ENCODE measurements around the gene INTS15.

INTS15 gene

DNA sequence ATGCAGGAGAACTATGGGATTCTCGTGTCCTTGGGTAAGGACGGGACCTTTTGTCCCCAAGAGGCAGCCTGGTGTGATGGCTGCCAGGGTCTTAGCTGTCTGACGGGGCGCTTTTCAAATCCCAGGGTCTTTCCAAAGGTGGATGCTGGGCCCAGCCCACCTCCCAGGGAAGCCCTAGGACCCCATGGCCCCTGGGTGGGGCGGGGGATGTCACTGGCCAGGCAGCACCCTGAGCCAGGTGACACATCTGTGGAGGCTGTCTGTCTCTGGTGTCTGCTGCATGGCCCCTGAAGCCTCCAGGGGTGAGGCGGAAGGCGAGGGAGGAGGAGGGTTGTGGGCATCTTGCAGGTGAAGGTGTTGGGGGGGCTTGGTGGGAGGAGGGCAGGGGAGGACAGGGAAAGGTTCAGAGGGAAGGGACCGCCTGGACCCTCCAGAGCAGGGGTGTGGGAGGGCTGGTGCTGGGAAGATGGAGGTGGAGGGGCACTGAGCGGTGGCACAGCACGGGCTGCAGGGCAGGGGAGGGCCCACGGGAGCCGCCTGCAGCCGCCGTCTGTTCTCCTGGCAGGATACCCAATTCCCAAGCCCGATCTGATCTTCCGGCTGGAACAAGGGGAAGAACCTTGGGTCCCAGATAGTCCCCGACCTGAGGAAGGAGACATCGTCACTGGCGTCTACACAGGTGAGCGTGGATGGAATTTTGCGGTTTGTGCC lies 54.2 kb downstream of the INTS15 start:
- DNase-seq = no peak

DNA sequence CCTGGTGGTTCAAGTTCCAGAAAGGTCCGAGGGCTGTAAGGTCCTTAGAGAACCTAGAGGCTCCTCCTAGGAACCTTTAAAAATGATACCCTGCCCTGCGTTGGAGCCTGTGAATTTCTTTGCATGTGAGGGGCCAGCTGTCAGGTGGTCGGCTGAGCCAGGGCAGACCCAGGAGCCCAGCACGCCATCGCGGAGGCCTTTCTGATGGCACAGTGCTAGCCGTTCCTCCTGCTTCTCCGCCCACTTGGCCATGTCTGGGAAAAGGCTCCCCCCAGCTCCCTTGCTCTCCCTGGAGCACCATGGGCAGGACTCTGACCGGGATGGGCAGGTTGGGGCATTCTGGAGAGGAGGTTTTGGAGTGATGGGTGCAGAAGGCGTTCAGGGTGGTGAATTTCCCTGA lies 54.9 kb downstream of the INTS15 start:
- DNase-seq = no peak

DNA sequence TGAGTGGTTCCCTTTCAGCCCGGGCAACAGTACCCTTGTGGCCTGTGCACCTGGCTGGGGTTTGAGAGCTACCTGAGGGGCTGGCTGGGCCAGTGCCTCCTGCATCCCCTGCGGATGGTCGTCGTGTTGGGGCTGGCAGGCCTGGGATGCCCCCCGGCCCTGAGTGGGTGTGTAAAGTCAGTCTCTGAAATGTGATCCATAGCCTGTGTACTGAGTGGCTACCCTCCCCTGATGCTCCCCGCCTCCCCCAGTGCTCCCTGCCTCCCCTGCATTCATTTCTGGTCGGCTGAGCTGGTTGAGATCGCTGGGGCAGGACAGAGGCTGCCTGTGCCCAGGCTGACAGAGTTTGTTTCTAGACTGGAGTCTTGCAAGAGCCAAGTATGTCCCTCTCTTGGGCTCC lies 56.6 kb downstream of the INTS15 start:
- no peak for DNase-seq

DNA sequence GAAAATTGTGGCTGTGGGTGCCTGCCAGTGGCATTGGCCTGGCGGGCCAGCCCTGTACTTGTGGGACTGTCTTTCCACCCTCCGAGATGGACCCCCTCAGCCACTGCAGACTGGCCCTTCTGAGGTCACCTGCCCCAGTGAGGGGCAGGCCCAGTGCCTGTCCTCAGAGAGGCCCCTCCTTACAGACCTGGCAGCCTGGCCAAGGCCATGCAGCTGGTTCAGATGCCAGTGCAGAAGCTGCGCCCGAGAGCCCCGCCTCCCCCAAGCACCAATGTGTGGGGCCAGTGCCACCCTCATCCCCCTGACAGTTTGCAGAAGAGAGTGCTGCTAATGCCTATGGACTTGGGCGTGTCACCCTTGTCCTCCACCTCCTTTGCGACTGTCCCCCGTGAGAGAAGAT lies 57.3 kb downstream of the INTS15 start:
- no peak for DNase-seq

DNA sequence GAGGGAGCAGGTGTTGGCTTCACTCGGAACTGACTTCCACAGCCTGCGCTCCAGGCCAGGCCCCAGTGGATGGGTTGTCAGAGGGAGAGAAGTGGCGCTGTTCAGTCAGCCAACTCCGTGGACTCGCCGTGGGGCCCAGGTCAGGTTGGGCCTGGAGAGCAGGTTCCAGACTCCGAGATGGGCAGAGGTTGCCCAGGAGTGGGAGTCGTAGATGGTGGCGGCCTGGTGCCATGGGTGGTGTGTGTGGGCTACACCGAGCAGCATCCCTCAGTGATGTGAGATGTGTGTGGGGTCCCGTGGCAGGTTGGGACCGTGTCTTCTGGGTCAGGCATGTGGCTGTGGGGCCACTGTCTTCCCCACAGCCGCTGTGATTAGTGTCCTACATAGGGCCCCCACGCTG lies 57.7 kb downstream of the INTS15 start:
- DNase-seq = no peak

DNA sequence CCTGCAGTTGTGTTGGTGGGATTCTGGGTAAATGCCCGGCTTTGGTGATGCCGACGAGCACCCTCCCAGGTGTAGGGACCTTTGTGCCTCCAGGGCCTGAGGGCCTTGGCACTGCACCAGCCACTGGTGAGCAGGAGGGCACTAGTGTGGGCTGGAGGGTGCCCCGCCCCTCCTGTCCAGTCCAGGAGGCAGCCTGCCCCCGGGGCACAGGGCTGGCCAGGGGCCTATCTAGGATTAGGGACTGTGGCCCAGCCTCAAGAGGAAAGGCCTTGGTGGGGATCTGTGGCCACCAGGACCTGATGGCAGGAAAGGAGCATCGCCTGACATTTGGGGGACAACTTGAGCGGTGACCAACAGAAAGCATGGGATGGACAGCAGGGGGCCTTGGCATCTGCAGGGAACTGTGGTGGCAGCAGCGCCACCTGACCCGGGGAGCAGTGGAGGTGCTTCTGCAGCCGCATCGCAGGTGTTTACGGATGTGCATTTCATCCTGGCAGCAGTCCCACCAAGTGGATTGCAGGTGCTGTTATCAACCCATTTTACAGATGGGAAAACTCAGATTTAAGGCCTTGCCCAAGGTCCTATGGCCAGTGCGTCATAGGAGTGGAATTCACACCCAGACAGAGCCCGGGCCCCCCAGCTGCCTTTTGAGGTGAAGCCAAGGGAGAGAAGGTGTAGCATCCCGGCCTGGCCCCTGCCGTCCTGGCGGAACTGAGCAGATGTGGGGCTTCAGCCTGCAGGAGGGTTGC lies 58.4 kb downstream of the INTS15 start:
- no peak for DNase-seq

DNA sequence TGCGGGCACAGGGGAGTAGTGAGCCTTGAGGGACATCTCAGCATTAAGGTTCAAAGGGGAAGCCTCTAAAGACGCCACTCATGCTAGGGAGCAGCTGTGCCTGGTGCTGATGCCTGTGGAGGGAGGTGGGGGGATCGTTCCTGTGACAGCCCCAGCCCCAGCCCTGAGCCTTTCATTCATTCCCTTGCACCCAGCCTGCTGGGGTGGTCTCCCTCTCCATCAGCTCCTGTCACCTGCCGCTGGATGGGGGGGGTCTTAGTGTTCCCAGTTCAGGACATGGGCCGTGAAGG lies 58.9 kb downstream of the INTS15 start:
- DNase-seq = no peak

DNA sequence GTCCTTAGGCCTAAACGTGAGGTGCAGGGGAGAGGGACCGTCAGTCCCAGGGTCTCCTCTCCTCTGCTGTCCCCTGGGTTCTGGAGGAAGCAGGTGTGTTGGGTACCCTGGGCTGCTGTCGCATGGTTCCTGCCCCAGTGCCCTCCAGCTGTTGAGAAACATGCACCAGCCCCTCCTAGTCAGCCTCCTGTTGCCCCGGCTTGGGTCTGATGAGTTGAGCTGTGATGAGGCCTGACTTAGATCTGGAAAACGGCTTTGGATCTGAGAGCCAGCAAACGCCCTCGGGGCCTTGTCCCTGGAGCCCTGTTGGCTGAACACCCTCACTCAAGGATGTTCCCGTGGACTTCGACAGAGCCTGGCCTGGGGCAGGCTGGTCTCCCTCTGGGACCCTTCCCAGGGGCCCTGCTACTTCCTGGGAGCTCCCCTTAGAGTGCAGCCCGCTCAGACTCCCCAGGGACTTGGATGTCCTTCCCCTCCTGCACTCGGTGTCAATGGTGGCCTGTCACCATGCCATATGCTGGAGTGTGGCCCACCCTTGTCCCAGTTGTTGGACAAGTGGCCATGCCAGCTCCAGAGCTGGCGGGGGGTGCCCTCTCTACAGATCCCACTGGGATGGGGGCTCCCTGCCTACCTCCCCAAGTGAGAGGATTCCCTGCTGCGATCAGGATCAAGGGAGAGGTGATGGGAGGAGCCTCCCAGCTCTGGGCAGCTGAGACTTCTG lies 59.6 kb downstream of the INTS15 start:
- no peak for DNase-seq

DNA sequence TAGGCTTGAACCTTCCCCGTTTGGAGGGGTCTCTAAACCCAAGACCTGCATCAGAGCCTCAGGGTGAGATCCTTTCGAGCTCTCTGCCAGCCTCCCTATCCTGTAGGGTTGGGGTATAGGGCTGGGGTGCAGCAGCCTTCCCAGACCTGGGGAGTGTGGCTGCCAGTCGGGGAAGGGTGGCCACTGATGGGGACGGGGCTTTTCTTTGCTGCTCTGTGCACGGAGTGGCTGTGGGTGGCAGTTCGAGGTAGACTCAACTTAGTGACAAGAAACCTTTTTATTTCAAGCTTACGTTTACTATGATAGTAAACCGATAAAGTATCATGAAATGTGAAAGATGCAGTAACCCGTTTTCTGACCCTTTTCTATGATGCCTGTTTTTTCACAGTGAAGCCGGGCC lies 60.3 kb downstream of the INTS15 start:
- DNase-seq = no peak

DNA sequence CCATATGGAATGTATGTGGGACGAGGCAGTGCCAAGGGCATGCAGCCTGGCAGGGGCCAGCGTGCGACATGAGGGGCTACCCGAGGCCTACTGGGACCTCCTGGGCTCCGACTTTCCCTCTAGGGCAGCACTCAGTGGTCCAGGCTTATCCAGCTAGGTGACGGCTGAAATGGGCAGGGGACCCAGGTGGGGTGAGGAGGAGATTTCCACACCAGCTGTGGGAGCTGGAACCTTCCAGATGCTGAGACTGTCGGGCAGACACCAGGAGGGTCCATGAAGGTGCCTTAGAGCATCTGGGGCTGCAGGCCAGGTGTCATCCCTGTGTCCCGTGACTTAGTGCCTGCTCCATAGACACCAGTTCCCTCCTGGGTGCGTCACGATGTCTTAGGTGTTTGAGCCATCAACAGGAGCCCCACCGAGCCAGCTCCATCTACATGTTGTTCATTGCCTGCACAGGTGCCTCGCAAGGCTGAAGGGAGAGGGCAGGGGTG lies 60.7 kb downstream of the INTS15 start:
- no peak for DNase-seq

DNA sequence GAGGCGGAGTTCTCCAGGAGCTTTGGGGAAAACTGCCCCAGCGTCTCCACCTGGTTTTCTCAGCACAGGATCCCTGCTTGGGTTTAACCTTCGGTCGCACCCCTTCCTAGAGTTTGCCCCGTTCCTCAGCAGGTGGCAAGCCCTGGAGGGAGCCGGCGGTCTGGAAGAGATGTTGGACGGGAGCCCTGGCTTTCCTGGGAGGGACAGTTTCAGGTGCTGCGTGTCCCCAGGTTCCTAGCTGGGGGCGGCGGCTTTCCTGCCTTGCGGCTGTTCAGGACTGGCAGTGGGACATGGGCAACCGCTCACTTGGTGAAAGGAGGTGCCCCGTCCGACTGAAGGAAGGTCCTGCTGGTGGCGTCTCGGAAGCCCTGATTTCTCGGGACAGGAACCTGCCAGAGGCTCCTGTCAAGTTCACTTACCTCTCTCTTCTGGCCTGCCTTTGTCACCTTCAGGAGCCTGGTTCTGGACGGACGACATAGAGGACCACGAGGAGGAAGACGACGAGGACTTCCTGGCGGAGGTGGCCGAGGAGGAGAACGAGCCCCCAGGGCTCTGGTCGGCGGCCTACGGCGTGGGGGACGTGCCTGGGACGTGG lies 62.1 kb downstream of the INTS15 start:
- no peak for DNase-seq

DNA sequence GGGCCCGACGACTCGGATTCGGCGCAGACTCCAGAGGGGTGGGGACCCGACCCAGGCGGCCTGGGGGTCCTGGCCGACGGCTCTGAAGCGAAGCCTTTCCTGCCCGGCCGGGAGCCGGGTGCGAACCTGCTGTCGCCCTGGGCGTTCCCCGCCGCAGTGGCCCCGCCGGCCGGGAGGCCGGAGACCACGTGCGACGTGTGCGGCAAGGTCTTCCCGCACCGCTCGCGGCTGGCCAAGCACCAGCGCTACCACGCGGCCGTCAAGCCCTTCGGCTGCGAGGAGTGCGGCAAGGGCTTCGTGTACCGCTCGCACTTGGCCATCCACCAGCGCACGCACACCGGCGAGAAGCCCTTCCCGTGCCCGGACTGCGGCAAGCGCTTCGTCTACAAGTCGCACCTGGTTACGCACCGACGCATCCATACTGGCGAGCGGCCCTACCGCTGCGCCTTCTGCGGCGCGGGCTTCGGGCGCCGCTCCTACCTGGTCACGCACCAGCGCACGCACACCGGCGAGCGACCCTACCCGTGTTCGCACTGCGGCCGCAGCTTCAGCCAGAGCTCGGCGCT lies 62.7 kb downstream of the INTS15 start:
- no peak for DNase-seq

DNA sequence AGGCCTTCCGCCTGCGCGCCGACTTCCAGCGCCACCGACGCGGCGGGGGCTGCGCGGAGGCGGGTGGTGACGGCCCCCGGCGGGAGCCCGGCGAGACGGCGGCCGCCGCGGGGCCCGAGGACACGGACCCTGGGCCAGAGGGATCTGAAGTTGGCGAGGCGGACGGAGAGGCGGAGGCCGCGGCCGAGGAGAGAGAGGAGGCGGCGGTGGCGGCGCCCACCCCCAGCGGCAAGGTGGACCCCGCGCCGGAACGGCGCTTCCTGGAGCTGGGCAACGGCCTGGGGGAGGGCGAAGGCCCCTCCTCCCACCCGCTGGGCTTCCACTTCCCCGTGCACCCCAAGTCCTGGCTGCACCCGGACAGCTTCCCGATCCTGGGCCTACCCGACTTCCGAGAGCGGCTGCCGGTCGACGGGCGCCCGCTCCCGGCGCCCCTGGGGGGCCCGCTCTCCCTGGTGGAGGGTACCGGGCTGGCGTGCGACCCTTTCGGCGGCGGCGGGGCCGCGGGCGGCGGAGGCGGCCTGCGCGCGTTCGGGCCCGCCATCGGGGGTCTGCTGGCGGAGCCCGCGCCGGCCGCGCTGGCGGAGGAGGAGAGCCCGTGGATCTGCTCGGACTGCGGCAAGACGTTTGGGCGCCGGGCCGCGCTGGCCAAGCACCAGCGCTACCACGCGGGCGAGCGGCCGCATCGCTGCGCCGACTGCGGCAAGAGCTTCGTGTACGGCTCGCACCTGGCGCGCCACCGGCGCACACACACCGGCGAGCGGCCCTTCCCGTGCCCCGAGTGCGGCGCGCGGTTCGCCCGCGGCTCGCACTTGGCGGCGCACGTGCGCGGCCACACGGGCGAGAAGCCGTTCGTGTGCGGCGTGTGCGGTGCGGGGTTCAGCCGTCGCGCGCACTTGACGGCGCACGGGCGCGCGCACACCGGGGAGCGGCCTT lies 63.5 kb downstream of the INTS15 start:
- DNase-seq = no peak

DNA sequence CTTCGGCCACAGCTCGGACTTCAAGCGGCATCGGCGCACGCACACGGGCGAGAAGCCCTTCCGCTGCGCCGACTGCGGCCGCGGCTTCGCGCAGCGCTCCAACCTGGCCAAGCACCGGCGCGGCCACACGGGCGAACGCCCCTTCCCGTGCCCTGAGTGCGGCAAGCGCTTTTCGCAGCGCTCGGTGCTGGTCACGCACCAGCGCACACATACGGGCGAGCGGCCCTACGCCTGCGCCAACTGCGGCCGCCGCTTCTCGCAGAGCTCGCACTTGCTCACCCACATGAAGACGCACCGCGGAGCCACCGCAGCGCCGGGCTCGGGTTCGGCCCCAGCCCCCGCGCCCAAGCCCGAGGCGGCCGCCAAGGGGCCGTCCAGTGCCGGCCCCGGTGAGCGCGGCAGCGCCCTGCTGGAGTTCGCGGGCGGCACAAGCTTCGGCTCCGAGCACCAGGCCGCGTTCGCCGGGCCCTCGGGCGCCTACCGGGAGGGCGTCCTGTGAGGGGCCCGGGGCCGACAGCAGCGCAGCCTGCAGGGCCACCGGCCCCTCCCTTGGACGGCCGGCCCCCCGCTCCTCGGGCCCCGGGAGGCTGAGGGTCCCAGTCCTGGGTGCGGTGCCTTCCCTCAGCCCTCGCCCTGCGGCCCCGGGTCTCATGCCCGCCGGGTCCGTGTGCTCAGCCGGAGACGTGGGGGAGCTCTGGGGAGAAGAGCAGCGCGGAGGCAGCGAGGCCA lies 64.5 kb downstream of the INTS15 start:
- no peak for DNase-seq

DNA sequence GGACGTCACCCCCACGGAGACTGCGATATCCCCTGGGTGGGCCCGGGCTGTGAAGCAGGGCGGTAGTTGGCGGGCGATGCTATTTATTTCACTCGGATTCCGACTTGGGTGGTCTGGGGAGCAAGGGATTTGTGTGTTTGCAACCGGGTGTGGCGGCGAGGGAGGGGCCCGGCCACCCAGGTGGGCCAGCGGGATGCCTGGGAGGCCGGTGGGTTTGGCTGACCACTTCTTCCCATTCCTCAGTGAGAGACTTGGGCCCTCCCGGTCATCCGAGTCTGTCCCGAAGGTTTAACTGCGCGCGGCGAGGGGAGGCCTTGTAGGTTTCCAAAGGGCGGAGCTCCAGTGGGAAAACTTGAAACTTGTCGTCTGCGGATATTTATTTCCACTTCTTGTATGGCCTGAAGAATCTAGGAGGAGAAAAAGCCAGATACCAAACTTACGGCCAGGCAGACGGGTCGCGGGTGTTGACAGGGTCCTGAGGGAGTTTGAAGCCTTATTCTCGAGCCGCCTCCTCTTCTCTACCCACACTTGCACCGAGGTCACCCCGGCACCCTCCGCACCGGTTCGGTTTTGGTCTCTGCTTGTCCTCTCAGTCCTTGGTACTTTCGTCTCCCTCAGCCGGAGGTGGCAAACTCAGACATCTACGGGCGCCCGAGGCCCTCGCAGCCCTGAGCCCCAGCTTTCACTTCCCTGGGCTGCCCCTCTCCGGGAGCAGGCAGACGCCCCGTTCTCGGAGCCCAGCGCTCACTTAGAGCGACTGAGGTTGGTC lies 65.2 kb downstream of the INTS15 start:
- no peak for DNase-seq

DNA sequence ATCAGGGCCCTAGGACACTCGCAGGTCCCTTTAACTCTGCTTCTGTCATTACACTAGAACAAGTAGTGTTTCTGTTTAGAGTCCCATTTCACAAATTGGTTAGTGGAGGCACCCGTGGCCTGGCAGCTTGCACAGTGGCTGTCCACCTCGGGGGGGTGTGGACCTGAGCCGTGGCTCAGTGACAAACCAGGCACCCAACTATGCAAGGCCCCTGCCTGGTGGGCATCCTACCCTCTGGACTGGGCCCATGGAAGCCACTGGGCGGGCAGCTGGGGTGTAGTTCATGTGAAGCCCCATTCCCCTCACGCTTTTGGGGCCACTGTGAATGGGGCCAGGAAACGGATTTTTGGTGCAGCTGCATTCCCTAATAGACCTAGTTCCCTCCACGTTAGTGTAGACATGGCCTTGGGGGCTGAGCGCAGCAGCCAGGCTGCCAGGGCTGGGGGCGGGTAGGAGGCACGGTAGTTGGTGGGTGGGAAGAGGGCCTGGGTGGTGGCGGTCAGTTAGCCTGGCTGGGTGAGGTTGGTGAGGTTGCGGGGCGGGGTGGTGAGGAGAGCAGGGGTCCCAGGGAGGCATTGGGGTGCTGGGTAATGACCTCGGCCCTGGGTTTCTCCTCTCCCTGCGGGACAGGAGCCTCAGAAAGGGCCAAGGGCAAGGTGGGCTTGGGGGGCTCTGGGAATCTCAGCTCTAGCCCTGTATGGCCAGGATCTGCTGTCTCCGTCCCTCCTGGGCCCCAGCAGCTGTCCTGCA lies 66.0 kb downstream of the INTS15 start:
- DNase-seq = no peak

DNA sequence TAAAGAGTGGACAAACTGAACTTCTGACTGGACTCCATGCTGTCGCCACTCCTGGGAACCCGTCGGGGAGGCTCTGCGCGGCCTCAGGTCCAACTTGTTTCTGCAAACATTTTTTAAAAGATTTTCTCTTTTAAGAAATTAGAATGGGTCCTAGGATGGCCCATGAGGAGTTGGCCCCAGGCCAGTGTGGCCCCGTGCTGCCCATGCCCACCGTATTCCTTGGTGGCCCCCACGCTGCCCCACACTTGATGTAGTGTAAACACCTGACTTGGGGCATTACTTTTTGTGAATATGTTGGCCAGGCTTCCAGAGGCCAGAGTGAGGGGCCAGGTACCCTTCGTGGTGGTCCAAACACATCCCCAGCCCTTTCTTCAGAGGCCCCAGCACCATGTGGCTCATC lies 66.6 kb downstream of the INTS15 start:
- DNase-seq = no peak

Measured in activated CD4-positive, alpha-beta T cell treated with anti-CD3 and anti-CD28 coated beads, Interleukin-2, amount 50 U/mL, for 48 hours (primary cell).